SK-MEL-5 (cell line): Measurements from ENCODE around the gene ASAP2. TPM values are rescaled to one million over a fixed set of nuclear protein-coding genes. Genes with fewer than 3 reads are reported as not detected.

Source experiments
- DNase-seq: peaks from one replicate; pipeline ENCODE4 v3.0.0-alpha.2; 2016; ENCODE audit warnings: low read depth, low spot score
- in situ Hi-C: cut with HindIII; loops from 2 replicates; pipeline ENCODE4 v1.10.0; 2016; ENCODE audit warnings: low sequenced_read_pairs, high pct_unique_total_duplicates, low pct_unique_long_range_greater_than_20kb
- total RNA-seq: library from RNA; depleted of rRNA; stranded (reverse); fragments of >200 nt; shearing (Covaris generic); gene quantifications from 2 replicates; pipeline ENCODE4 v1.2.3, GENCODE V29; 2014

Gene ASAP2
- total RNA-seq, 1 experiment from 2014 or later: 17.6 TPM

DNA sequence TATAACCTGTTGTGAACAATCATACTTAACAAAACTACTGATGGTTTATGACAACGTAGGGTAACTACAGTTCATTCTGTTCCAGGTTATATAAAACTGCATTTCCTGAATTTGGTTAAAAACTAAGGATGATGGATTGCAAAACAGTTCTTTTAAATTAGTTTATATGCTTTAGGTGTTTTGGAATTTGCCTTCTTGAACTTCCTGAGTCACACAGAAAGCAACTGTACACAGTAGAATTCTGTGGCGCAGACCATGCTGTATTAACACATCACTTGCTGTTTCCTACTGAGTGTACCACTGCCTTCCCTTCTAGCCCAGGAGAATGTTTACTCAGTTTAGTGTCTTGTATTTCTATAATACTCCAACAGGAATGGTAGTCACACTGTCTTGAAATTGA lies 197.3 kb downstream of the ASAP2 start:
- DNase-seq: no peak
- in situ Hi-C loops: no loop called here

DNA sequence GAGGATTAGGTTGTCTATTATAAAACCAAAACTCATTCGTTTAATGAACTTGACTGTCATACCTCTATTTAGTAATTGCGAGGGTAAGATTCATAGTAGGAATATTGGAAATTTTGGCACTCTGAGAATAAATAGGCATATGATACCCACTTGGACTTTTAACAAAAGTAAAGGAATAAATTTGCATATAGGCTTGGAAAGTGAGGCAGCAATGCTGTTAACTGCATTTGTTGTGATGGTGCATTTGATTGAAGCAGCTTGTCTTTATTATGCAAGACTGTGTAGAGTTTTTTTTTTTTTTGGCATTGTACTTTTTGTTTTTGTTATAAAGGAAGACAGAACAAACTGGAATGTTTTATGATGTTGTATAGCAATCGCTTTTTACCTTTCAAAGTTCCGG lies 197.8 kb downstream of the ASAP2 start:
- in situ Hi-C loops: no loop called here

DNA sequence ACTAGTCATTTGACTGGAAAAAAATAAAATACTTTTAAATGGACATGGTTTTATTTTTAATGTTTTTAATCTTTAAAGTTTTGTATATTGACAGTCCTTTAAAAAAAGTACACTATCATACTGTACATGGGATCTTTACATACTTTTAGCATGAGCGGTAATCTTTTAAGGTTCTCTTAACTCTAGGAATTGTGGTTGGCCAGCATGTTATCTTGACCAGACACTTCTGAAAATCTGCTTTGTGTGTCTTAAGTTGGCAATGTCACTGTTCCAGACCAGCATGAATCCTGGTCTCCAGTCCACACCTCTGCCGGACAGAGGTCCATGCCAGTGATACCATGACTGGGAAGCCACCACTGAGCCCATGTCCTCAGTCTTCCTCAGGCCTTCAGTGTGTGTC lies 199.0 kb downstream of the ASAP2 start:
- in situ Hi-C loops: no loop called here
- DNase-seq: no peak

More for the DNA sequence above, 197.8 kb downstream of the ASAP2 start:
- DNase-seq: no peak

DNA sequence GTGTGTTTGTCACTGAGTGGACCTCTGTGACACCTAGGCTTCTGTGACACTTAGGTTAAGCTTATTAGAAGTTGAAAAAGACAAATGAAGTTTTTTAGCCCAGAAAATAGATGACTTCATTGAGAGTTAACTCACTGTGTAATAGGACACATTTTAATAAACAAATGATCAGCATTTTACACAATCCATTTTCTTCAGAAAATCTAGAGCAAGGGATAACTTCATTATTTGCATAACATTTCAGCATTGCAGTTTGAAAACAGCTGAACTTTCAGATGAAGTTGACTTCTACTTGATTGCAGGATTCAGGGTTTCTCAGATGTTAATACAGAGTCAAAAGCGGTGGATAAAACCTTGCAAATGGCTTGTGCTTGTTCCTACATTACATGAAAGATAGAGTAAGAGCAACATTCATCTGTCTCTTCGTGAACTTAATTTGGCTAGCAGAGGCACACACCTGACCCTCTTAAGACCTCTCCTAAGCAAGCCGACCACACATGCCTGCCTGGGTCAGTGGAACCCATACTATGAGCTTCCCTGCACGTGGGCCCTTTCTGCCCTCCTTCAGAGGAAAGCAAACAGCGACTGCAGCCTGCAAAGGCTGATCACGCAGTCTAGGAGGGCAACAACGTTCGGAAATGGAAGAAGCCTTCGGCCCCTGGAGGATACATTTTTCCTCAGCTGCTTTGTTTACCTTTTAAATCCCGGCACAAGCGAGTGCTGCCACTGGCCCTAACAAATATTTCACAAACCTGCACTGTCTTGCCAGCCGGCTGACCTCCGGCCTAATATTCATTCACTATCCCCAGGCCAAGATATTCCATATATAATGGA lies 200.1 kb downstream of the ASAP2 start:
- no peak for DNase-seq
- in situ Hi-C loops: no loop called here

DNA sequence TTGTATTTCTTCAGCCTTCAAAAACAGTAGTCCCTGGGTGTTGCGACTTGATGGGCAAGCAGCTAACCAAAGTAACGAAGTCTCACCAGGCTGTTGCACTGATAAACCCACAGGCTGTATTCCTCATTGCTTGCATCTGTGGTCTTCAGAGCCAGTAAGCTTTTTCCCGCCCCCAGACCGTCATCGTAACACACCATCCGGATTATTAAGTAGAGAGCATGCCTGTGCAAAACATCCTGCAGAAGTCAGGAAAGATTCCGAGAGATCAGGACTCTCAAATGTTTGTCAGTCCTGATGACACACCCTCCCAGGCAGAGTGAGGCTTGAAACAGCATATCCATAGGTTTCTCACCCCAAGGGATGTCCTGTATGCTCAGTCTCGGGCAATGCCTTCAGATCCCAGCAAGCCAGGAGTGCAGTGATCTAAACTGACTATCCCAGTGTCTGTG lies 200.8 kb downstream of the ASAP2 start:
- in situ Hi-C loops: no loop called here
- DNase-seq: no peak

DNA sequence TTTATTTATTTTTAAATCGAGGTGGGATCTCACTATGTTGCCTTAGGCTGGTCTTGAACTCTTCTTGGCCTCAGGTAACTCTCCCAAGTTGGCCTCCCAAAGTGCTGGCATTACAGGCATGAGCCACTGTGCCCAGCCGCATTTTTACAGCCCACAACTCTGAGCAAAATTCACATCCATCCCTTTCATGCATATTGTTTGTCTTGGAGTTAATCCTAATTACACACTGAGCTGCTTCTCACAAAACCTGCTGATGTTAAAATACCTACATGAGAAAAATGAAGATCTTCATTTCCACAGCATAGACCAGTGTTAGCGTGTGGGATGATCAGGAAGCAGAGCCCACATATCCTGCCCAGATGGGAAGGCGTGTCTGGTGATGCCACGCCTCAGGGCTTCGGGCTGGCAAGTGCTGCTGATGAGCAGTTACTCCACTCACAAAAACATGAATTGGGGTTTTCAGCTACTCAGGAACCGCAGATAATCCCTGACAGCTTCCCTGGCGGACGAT lies 202.1 kb downstream of the ASAP2 start:
- in situ Hi-C loops: no loop called here
- DNase-seq: no peak

DNA sequence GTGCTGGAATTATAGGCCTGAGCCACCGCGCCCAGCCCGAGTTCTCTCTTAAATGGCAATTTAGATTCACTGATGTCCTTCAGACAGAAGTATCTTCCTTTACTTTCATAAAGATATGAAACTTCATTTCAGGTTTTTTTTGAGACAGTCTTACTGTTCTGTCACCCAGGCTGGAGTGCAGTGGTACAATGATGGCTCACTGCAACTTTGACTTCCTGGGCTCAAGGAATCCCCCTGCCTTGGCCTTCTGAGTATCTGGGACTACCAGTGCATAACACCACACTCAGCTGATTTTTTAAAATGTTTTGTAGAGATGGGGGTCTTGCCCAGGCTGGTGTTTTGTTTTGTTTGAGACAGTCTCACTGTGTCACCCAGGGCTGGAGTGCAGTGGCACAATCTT lies 203.5 kb downstream of the ASAP2 start:
- in situ Hi-C loops: no loop called here
- no peak for DNase-seq

DNA sequence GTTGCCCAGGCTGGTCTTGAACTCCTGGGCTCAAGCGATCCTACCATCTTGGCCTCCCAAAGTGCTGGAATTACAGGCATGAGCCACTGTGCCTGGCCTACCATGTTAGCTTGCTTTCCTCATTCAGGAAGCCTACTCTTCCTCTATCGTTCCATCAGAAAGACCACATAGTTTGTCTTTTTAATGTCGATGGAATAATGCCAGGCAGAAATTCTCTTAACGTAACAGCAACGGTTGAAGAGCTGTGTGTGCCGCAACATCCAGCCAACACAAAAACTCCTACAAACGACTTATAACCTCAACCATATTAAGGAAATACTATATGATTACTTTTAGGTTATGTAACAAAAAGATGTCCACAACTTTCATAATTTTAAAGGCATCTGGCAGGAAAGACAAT lies 206.2 kb downstream of the ASAP2 start:
- in situ Hi-C loops: no loop called here

DNA sequence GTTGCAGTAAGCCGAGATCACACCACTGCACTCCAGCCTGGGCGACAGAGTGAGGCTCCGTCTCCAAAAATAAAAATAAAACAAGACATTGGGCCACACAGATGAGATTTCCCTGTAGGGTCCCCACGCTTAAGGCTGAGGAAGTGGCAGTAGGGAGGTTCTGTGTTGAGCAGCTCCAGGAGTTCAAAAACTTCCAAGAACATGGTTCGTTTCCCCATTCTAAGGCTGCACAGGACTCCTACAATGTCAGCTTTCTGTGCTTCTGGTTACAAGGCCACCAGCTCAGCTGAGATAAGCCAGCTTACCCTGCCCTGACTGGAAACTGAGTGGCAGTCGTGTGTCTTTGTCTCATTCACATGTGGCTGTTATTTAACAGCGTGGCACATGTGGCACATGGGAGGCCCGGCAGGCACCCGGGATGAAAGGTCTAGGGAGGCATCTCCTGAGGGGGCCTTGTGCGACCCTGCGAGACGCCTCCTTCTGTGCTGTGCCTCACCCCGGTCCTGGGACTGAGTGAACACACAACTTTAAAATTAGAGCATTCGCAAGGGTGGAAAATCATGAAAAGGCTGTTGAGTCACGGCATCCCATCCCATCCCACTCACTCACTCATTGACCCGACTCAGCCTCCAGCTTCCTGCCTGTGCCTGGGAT lies 209.0 kb downstream of the ASAP2 start:
- in situ Hi-C loops: no loop called here

More for the DNA sequence above, 206.2 kb downstream of the ASAP2 start:
- no peak for DNase-seq

DNA sequence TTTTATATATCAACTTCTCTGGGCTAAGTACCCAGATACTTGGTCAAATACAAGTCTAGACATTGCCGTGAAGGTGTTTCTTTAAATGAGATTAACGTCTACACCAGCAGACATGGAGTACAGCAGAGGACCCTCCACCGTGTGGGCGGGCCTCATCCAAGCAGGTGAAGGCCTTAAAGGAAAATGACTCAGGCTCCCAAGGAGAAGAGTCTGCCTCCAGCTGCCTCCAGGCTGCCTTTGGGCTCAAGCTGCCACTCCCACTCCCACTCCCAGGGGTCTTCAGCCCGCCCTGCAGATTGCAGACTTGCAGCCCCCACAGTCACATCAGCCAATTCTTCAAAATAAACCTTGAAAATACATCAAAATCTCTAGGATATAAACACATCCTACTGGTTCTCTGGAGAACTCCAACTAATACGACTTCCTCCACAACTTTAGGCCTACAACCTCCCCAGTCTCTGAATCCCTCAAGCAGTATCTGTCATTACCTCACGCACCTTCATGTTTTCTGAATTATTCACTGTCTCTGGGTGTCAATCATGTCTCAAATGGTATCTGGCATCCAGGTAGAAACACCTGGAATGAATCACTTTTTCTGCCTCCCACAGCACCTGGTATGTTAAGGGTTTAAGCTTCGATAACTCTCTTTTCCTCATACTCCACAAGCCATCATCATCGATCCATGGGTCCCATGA lies 209.8 kb downstream of the ASAP2 start:
- in situ Hi-C loops: no loop called here
- DNase-seq: no peak

More for the DNA sequence above, 209.0 kb downstream of the ASAP2 start:
- no peak for DNase-seq

DNA sequence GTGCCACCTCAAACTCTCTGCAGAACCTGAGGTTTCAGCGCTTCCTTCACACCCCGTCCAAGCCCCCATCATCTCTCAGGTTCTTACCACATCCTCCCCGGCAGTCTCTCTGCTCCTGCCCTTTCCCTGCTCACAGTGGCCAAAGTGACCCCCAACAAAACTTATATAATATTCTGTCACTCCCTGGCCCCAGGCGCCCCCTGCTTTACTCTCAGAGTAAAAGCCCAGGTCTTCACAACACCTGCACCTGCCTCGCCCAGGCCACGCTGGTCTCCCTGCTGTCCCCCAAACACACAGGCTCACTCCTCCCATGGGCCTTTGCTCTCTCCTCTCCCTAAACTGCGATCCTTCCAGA lies 210.3 kb downstream of the ASAP2 start:
- no peak for DNase-seq
- in situ Hi-C loops: no loop called here

DNA sequence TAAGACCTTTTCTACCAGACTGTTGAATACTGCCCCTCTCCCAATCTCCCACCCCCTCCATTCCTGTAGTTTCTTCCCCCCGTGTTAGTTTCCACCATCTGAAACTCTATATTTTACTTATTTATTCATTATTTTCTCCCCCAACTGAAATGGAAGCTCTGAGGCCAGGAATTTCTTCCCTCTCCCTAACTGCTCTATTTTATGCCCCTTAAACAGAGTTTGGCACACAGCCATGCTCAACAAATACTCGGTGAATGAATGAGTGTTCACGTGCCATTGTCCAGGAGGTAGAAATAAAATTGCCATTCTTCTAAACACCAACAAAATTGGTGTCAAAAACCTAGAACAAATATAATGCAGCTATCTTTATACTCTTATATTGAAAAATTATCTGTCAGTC lies 211.1 kb downstream of the ASAP2 start:
- no peak for DNase-seq
- in situ Hi-C loops: no loop called here

DNA sequence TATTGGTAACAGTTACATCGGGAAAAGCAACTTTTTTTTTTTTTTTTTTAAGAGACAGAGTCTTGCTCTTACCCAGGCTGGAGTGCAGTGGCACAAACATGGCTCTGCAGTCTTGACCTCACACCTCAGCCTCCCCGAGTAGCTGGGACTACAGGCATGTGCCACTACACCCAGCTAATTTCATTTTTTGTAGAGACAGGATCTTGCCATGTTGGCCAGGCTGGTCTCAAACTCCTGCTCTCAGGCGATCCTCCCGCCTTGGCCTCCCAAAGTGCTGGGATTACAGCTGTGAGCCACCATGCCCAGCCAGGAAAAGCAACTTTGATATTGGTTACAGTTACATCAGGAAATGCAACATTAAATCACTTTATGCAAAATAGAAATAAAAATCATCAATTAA lies 212.1 kb downstream of the ASAP2 start:
- no peak for DNase-seq
- in situ Hi-C loops: no loop called here

DNA sequence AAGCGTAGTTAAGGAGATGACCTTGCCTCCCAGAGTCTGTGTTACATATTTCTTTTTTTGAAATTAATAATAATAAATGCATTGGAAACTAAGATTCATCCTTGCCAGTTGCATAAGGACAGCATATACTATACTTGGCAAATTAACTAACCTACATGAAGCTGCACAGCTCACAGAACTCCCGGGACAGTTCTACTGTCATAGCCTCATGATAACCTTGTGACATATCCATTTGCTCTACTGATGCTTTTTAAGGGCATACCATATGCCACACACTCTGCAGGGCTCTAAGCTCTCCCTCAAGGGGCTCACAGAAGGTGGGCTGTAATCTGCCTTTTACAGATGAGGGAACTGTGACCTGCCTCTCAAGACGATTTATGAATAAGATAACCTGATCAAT lies 212.9 kb downstream of the ASAP2 start:
- in situ Hi-C loops: no loop called here
- peak; percentile 80 for DNase-seq

DNA sequence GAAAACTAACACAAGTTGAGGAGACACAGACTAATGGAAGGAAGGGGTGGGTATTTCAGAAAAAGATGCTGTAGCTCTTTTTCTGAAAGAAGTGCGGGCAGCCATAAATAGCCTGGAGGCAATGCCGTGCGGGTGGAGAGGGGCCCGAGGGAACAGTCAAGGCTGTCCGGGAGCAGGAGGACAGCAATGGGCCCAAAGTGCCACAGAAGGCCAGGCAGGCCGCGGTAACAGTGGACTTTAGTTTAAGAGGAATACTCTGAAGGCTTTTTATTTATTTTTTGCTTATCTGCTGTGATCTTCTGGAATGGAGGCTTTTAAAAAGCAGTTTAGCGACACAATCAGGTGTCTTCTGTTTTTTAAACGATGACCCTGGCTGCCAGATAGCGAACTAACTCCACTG lies 213.9 kb downstream of the ASAP2 start:
- in situ Hi-C loops: no loop called here
- DNase-seq: no peak

DNA sequence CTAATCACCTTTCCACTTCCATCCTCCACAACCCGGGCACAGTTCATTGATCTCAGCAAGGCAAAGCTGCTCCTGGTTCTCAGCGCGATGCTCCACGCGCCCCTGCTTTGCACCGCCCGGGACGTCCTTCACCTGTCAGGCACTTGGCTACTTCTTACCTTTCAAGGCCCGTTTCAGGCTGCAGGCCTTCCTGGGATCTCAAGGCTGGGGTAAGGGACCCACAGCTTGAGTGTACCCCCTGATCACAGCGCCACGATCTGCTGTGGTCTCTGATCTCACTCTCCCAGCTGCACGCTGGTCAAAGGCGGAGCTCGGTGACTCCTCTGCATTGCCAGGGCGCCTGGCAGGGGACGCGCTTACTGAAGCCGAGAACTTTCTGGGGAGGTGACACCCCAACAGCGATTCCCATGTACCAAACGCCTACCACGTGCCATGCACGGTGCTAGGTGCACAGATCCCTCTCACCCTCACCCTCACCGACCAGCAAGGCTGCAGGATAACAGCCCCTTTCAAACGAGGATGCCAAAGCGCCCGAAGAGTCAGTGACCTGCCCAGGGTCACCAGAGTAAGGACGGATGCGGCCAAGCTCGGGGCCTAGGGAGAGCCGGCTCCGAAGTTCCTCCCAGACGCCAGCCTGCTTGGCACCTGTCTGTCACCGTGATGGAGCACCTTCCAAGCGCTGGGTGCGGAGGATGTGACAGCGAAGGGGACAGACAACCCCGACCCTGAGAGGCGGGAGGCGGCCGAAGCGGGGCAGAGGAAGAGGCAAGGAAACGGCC lies 215.9 kb downstream of the ASAP2 start:
- in situ Hi-C loops: no loop called here
- peak; percentile 26 for DNase-seq

DNA sequence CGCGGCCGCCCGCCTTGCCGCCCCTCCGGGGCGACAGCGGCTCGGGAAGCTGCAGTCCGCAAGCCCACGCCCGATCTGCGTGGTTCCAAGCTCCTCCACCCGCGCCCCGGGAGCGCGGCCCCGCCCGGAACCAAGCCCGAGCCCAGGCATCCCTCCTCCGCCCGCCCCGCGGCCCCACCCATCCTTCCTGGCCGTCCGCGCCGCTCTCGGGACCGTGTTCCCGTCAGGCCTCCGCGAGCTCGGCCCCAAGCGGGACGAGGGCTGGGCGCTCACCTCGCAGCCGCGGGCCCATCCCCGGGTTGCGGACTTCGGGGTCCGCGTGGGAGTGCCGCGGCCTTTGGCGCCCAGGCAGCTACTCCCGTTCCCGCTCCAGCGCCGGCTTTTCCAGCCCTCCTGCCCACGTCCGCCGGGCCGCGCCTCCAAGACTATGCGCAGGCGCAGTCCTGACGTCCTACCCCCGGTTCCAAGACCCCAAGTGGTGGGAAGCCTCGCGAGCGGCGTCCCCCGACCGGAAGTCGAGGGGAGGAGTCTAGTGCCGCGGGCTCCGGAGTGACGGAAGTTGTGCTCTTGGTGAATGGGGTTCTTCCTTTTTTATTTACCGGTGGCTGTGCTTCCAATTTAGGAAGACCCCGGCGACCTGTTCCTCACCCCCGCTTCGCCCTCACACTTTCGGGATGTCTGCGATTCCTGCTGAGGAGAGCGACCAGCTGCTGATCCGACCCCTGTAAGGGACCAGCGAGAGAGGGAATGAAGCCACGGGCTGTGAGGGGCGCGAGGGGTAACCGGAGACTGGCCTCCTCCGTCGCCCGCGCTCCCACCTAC lies 216.7 kb downstream of the ASAP2 start, which contains the start of the genes CPSF3 and ITGB1BP1:
TSS of gene CPSF3 (plus strand) at position 555 of the 822 bp plus-strand sequence. CDS start at position 675, 120 bp downstream.
TSS of gene ITGB1BP1 (minus strand) at position 429 of the 822 bp plus-strand sequence. CDS start 4,831 bp downstream, outside the sequence.
- in situ Hi-C loops: no loop called here
- DNase-seq: peak; percentile 99
